HG03354 (cell line): ENCODE results near the gene RTCB.
"Not testable (repeated sequence)": the region's sequence is repeated elsewhere in the genome, so short reads cannot be mapped to it uniquely, and the experiment has no call there.

ENCODE experiments used
- ATAC-seq: cut with Tn5 transposase; IDR thresholded peaks from one replicate; pipeline ENCODE4 v1.9.1; 2021; ENCODE audit warnings: mild to moderate bottlenecking; ENCODE audit not compliant: unreplicated experiment, poor library complexity, severe bottlenecking

RTCB gene

GRCh38 chr22:32396255-32396654 is 15.8 kb downstream of the RTCB start:
- no peak for ATAC-seq

DNA sequence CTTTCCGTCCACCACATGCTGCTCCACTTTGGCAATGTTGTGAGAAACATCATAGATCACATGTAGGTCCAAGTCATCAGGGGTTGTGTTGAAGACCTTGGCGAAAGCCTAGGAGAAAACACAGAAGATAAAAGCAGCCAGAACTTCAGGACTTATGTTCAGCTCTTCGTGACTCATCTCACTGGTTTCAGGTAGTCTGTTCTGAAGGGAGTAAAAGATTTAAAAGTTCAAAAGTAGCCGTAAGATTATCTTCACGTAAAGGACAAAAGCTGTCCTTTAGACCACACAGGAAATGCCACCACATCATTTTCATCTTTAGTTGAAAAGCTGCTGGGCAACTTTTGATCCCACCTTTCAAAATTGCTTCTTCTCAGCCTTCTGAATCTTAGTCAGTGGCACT is 16.9 kb downstream of the RTCB start:
- no peak for ATAC-seq

GRCh38 chr22:32389685-32390084 is 22.4 kb downstream of the RTCB start:
- ATAC-seq: no peak

DNA sequence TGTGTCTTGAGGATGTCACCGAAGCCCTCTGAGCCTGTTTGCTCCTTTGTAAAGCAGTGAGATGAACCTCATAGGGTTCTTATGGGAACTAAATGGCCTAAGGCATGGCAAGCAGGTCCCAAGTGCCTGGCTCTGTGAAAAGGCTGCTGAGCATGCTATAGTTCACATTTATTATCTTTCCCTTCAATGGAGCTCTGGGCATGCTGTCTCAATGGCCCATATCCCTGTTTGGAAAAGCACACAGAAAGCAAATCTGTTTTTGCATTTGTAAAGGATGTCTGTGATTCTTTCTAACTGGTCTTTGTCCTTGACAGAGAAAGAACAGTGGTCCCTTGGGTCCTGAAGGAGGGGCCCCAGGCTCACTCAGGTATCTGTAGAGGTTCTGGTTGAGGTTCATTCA is 26.4 kb downstream of the RTCB start:
- no peak for ATAC-seq

- no peak for ATAC-seq
These were observed 31.1 kb downstream of the RTCB start for GRCh38 chr22:32380991-32381390.

DNA sequence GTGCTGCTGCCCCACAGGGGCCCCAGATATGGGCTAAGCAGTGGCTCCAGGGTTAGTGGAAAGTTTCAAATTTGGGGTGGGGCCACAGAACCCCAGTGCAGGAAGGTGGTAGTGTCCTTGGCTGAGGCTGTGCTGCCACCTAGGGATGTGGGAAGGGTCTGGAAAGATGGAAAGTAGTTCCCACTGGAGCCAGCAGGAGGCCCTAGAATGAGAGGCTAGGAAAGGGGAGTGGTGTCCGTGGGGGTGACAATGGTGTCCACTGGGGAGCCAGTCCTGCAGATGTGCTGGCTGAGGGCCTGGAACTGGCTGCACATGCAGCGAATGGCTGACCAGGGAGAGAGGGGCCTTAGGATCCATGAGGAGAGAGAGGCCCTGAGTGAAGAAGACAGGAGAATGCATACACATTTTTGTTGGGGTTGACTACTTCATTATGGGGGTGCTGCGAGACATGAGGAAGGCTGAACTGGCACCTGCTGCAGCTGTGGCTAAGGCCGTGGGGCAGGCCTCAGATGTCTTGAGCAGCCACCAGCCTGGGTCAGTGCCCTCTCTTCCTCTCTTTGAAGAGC is 33.3 kb downstream of the RTCB start:
- no peak for ATAC-seq

DNA sequence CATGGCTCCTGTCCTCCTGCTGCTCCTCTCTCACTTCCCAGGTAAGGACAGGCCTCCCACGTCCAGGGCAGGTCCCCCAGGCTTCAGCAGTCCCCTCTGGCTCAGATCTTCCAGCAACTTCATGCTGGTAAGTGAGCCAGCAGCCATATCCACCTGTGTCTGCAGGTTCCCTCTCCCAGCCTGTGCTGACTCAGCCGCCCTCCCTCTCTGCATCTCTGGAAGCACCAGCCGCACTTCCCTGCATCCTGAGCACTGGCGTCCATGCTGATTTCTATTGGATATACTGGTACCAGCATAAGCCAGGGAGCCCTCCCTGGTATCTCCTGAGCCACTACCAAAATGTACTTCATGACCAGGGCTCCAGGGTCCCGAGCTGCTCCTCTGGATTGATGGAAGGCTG is 35.4 kb downstream of the RTCB start:
- ATAC-seq: no peak

DNA sequence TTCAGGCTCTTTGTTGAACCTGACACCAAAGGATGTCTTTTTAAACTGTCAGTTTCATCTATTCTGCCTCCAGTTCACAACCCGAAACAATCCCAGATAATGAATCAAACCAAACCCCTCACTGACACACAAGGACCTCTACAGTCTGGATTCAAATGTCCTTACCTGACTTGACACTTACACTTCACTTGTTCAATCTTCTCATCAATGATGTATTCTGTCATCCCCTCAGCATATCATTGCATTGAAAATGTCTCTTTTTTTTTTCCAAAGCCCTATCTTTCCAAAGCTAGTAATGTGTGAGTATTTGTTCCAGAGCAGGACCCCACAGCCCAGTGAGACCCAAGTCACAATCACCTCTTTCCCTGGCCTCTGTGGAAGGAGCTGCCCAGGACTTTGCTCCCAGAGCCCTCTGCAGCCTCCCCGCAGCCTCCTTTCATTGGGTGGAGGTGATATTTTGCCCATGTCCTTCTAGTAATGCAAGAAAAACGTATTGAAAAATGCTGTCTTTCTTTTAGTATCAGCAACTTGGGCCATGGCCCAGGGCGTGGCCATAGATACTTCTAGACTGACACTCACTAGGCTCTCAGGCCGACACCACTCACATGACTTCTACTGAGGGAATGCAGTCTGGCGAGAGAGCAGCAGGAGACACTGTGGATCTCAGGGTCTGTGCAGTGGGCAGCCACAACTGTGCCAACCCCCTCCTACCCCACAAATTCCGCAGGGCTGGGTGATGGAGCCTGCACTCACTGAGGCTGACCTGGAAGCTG is 36.2 kb downstream of the RTCB start:
- no peak for ATAC-seq

GRCh38 chr22:32364210-32364609 is 47.8 kb downstream of the RTCB start:
- no peak for ATAC-seq

- no peak for ATAC-seq
These were observed 50.8 kb downstream of the RTCB start for GRCh38 chr22:32361257-32361656.

DNA sequence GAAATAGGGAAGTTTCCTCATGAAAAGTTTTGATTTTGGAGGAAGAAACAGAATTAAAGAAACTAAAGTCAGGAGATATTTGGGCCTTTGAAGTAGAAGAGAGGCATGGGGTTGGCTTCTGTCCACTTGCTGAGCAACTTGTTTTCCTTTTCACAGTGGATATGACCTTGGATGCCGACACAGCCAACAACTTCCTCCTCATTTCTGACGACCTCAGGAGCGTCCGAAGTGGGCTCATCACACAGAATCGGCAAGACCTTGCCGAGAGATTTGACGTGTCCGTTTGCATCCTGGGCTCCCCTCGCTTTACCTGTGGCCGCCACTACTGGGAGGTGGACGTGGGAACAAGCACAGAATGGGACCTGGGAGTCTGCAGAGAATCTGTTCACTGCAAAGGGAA is 52.0 kb downstream of the RTCB start:
- ATAC-seq: not testable (repeated sequence)

DNA sequence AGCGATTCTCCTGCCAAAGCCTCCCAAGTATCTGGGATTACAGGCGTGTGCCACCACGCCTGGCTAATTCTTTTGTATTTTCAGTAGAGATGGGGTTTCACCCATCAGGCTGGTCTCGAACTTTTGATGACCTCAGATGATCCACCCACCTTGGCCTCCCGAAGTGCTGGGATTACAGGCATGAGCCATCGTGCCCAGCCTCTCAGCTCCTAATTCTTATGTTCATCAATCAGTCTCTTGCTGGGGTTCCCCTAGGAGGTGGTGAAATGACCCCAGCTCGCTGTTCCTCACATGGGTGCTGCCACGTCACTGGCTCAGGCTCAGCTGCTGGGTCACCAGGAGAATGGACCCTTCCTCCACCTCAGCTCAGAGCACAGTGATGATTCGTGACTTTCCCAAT is 54.5 kb downstream of the RTCB start, which contains the start of gene RFPL3:
RFPL3 (plus strand) TSS at position 301 of the 400 bp plus-strand sequence. CDS start 205 bp downstream, outside the sequence.
- not testable (repeated sequence) for ATAC-seq

DNA sequence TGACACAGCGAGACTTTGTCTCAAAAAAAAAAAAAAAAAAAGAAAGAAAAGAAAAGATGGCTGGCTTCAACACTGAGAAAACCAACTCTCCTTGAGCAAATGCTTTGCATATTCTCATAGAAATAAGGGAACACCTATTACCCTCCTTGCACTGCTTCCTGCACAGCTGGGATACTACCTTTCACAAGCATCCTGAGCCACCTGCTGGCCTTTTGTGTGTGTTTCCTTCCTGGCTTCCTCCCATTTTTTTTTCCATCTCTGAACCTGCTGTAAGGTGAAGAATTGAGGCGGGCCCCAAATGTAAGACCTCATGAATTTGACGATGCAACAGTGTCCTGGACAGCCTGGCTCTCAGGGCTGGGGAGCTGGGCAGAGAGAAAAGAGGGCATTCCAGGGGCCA is 56.3 kb downstream of the RTCB start:
- ATAC-seq: no peak

- ATAC-seq: no peak
These were observed 57.4 kb downstream of the RTCB start for GRCh38 chr22:32354360-32355351.

DNA sequence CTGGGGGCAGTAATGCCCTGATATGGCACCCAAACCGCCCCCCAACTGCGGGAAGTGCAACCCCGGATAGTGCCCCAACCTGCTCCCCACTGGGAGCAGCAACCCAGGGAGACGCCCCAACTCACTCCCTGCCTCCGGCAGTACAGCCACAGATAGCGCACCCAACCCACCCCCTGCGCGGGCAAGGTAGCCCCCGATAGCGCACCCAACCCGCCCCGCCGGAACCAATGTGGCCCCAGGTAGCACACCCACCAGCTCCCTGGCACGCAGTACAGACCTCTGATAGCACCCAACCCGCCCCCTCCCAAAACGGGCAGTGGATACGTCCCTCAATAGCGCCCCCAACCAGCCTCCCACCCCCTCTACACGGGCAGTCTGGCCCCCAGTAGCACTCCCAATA is 58.2 kb downstream of the RTCB start:
- no peak for ATAC-seq

DNA sequence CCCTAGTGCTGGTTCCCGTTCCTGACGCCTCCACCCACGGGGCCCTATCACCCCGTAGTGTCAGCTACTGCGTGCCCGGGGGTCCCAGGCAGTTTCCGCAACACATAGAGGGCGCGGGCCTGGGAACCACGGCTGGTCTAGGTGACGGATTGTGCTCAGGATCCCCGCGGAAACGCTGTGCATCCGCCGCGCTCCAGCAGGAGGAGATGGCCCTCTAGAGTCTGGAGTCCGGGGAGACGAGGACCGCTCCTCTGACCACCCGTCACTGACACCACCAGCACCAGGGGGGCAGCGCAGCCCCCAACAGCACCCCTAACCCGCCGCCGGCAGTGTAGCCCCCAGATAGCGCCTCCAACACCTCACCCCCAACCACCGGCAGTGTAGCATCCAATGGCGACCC is 58.8 kb downstream of the RTCB start:
- ATAC-seq: no peak

DNA sequence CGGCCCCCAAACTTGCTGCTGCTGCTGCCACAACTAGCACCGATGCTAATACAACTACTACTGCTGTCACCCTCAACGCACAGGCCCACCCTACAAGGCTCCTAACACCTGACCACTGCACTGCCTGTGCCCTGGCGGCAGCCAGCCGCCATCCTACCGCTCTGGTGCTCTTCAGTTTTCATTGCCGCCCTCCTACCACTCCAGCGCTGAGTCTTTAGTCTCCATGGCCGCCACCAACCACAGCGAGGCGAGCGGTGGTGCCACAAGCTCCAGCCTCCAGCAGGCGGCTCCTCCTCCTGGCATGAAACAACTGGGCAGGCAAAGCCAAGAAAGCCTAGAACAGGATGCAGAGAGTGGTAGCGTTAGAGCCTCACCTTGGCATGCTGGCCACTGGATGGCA is 59.4 kb downstream of the RTCB start:
- ATAC-seq: no peak

DNA sequence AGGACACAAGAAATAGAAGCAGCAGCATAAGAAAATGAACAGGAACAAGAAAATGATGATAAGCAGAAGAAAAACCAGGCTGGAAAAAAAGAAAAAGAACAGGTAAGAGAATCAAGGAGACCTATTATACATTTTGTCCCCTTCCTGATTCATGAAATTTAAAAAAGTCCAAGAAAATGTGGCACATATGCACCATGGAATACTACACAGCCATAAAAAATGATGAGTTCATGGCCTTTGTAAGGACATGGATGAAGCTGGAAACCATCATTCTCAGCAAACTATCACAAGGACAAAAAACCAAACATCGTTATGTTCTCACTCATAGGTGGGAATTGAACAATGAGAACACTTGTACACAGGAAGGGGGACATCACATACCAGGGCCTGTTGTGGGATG is 60.2 kb downstream of the RTCB start:
- not testable (repeated sequence) for ATAC-seq

GRCh38 chr22:32348031-32348611 is 63.9 kb downstream of the RTCB start:
- no peak for ATAC-seq

DNA sequence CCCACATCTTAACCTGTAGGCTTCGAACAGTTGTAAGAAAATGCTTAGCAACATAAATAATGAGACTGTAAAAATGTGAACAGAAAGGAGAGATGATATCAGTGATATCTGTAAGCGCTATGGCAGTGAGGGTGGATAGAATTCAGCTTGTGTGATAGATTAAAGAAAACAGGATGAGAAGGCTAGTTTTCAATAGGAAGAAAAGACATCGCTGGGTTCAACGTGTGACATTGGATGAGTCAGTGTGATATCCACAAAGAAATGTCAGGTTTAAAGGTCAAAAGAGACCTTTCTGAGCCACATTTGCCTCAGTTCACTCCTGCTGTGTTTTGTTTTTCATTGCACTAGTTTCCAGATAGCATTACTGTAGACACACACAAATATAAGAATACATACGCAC is 68.1 kb downstream of the RTCB start:
- ATAC-seq: no peak
